Measurements from ENCODE around the gene TAF3.

Gene TAF3

GRCh38 chr10:8035641-8036470 lies 217.6 kb downstream of the TAF3 start:
- DNase-seq, result no peak

- no peak for DNase-seq
These were observed 218.3 kb downstream of the TAF3 start for GRCh38 chr10:8036506-8037198.

- no peak for DNase-seq
These were observed 219.0 kb downstream of the TAF3 start for GRCh38 chr10:8037199-8037801.

- DNase-seq, result no peak
These were observed 219.9 kb downstream of the TAF3 start for GRCh38 chr10:8037941-8038894.

- no peak for DNase-seq
These were observed 221.1 kb downstream of the TAF3 start for GRCh38 chr10:8039321-8039881.

- no peak for DNase-seq
These were observed 222.3 kb downstream of the TAF3 start for GRCh38 chr10:8040651-8041050.

GRCh38 chr10:8041284-8041991 lies 223.1 kb downstream of the TAF3 start:
- DNase-seq, result no peak

GRCh38 chr10:8041992-8042720 lies 223.9 kb downstream of the TAF3 start:
- no peak for DNase-seq

- DNase-seq, result no peak
These were observed 224.6 kb downstream of the TAF3 start for GRCh38 chr10:8042721-8043568.

GRCh38 chr10:8043569-8044306 lies 225.4 kb downstream of the TAF3 start:
- DNase-seq, result no peak

GRCh38 chr10:8044331-8044907 lies 226.1 kb downstream of the TAF3 start:
- DNase-seq, result no peak

- DNase-seq, result no peak
These were observed 226.8 kb downstream of the TAF3 start for GRCh38 chr10:8044908-8045725.

- DNase-seq, result no peak
These were observed 227.6 kb downstream of the TAF3 start for GRCh38 chr10:8045726-8046494.

- DNase-seq, result no peak
These were observed 229.4 kb downstream of the TAF3 start for GRCh38 chr10:8047452-8048280.

GRCh38 chr10:8048281-8049008 lies 230.1 kb downstream of the TAF3 start:
- DNase-seq, result no peak

Measured in NCI-H2029 treated with DMSO at 0.1 percent for 48 hours (cell line).